Naive B cell (primary cell): ENCODE results near the gene SUPT5H. TPM values are rescaled to one million over a fixed set of nuclear protein-coding genes. Genes with fewer than 3 reads are reported as not detected.

ENCODE experiments used
- ATAC-seq, 2 donors: fragments of 150-1000 bp; cut with Tn5 transposase; 2 replicates each; pipeline ENCODE4 v1.10.0; 2021; ENCODE audit warnings: low read depth in 2 of 2, mild to moderate bottlenecking in 2 of 2, moderate library complexity in 2 of 2
- DNase-seq: peaks from one replicate; pipeline ENCODE4 v3.0.0; 2022
- H3K27ac Mint-ChIP-seq, 6 donors: one replicate each; pipeline ENCODE4 v1.8.0; 2020 to 2022; ENCODE audit warnings: mild to moderate bottlenecking in 6 of 6, mixed read lengths in 6 of 6, moderate library complexity in 5 of 6, inconsistent platforms in 2 of 6
- H3K27me3 Mint-ChIP-seq, 3 donors: one replicate each; pipeline ENCODE4 v1.8.0; 2021 to 2022; ENCODE audit warnings: mixed read lengths in 3 of 3, mild to moderate bottlenecking in 1 of 3
- H3K36me3 Mint-ChIP-seq, 2 donors: one replicate each; pipeline ENCODE4 v1.8.0; 2020 to 2022; ENCODE audit warnings: mixed read lengths in 2 of 2, inconsistent platforms in 1 of 2, mild to moderate bottlenecking in 1 of 2
- H3K4me1 Mint-ChIP-seq, 3 donors: one replicate each; pipeline ENCODE4 v1.8.0; 2020 to 2022; ENCODE audit warnings: mixed read lengths in 3 of 3, inconsistent platforms in 1 of 3, mild to moderate bottlenecking in 1 of 3, moderate library complexity in 1 of 3
- H3K4me3 Mint-ChIP-seq, 8 donors: one replicate each; pipeline ENCODE4 v1.8.0; 2020 to 2022; ENCODE audit warnings: mild to moderate bottlenecking in 8 of 8, mixed read lengths in 8 of 8, moderate library complexity in 8 of 8, inconsistent platforms in 2 of 8
- H3K9me3 Mint-ChIP-seq, 7 donors: one replicate each; pipeline ENCODE4 v1.8.0; 2020 to 2022; ENCODE audit warnings: mixed read lengths in 7 of 7, mild to moderate bottlenecking in 5 of 7, inconsistent platforms in 2 of 7, moderate library complexity in 1 of 7
- polyA plus RNA-seq, 6 donors: library from polyadenylated mRNA; unstranded; fragments of 300-500 nt; fragmentation: Illumina TruSeq; gene quantifications; one replicate each; pipeline ENCODE4 v1.2.3, GENCODE V29; 2021; ENCODE audit warnings: low read depth in 6 of 6

The SUPT5H gene
- polyA plus RNA-seq, 6 donors from 2014 or later, result 48.1 to 119 (median 81.6) TPM

DNA sequence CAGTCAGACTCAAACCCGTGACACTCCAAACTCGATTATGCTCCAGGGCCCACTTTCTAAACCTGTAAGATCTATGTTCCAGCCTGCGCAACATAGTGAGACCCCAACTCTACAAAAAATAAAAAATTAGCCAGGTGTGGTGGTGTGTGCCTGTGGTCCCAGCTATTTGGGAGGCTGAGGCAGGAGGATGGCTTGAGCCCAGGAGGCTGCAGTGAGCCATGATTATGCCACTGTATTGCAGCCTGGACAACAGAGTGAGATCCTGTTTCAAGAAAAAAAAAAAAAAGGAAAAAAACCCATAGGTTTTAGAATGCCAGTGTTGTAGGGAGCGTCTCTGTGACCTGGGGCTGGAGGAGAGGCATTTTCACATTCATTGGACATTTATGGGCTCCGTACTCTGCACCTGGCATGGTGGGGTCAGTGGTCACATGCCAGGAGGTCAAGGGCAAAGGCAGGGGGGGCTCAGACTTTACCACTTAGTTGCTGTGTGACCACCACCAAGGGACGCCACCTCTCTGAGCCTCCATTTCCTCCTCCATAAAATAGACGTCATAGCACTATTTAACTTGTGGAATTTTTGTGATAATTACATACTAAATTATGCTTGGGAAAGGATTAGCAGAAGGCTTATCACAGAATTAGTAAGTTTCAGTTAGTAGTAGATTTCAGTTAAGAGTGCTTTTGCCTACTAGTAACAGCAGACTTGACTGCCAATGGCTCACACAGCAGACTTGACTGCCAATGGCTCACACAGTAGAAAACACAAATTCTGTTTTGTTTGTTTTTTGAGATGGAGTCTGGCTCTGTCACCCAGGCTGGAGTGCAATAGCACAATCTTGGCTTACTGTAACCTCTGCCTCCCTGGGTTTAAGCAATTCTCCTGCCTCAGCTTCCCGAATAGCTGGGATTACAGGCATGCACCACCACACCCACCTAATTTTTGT lies 75.4 kb downstream of the SUPT5H start:
- peaks cover 0 to 7% (median 0%) of the 10 kb centered on the region in 7 donors for H3K9me3 Mint-ChIP-seq
- DNase-seq, result no peak

DNA sequence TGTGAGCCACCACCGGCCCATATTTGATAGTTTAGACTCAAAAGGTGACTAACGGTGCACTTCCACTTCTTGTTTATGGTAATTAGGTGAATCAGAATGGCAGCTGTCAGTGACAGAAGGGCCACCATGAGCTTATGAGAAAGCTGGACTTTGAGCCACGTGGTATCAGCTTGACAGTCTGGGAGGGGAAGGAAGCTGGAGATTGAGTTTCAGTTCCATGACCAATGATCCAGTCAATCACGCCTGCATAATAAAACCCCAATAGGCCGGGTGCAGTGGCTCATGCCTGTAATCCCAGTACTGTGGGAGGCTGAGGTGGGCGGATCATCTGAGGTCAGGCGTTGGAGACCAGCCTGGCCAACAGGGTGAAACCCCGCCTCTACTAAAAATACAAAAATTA lies 79.1 kb downstream of the SUPT5H start:
- no peak for ATAC-seq
- no peaks in the 10 kb centered on the region for H3K27me3 Mint-ChIP-seq
- peaks cover 0 to 4% (median 0%) of the 10 kb centered on the region in 3 donors for H3K4me1 Mint-ChIP-seq

More for the DNA sequence above, 75.4 kb downstream of the SUPT5H start:
- H3K27me3 Mint-ChIP-seq, result peaks cover 11 to 28% (median 27%) of the 10 kb centered on the region in 3 donors
- H3K4me1 Mint-ChIP-seq, result peaks cover 7 to 11% (median 8%) of the 10 kb centered on the region in 3 donors
- peaks cover 0 to 16% of the 10 kb centered on the region in 2 donors for H3K36me3 Mint-ChIP-seq
- H3K27ac Mint-ChIP-seq, result peak overlapping the region in 2 of 6 donors; percentile 54 to 57
- no peak overlapping the region for H3K4me3 Mint-ChIP-seq
- no peak for ATAC-seq

DNA sequence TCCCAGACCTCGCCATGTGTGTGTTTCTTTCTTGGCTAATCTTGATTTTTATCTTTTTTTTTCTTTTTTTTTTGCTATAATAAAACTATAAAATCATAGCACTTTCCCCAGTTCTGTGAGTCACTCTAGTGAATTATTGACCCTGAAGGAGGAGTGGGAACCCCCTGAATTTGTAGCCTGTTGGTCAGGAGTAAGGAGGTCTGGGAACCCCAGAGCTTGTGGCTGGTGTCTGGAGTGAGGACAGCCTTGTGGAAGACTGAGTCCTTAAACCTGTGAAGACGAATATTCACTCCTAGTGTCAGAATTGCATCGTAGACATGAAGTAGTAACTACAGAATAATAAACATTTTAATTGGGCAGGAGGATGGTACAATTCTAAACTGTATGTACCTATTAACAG lies 79.8 kb downstream of the SUPT5H start:
- peaks cover 0 to 6% (median 0%) of the 10 kb centered on the region in 3 donors for H3K4me1 Mint-ChIP-seq
- no peak overlapping the region for H3K27ac Mint-ChIP-seq
- no peaks in the 10 kb centered on the region for H3K27me3 Mint-ChIP-seq
- no peaks in the 10 kb centered on the region for H3K36me3 Mint-ChIP-seq
- ATAC-seq, result no peak
- no peak for DNase-seq
- no peak overlapping the region for H3K4me3 Mint-ChIP-seq
- no peaks in the 10 kb centered on the region for H3K9me3 Mint-ChIP-seq

More for the DNA sequence above, 79.1 kb downstream of the SUPT5H start:
- peak overlapping the region in 1 of 6 donors; percentile 42 for H3K27ac Mint-ChIP-seq
- no peaks in the 10 kb centered on the region for H3K9me3 Mint-ChIP-seq
- no peak overlapping the region for H3K4me3 Mint-ChIP-seq
- no peaks in the 10 kb centered on the region for H3K36me3 Mint-ChIP-seq
- no peak for DNase-seq

Other genes with a start within 250 kb of the SUPT5H start
- not detected for gene NCCRP1, start 248.6 kb upstream of the SUPT5H start, polyA plus RNA-seq
- not detected for gene SYCN, start 241.3 kb upstream of the SUPT5H start, polyA plus RNA-seq
- not detected for gene IFNL3, start 200.6 kb upstream of the SUPT5H start, polyA plus RNA-seq
- not detected for gene IFNL4, start 196.7 kb upstream of the SUPT5H start, polyA plus RNA-seq
- not detected for gene IFNL2, start 177.2 kb upstream of the SUPT5H start, polyA plus RNA-seq
- gene IFNL1, start 149.2 kb upstream of the SUPT5H start, polyA plus RNA-seq, result not detected
- 1 to 10 TPM in 5 of 6 donors, not detected in 1; 1.0 to 2.2 (median 1.6) TPM for gene LRFN1, start 124.7 kb upstream of the SUPT5H start, polyA plus RNA-seq
- gene GMFG, start 109.5 kb upstream of the SUPT5H start, polyA plus RNA-seq, result 1,000 to 10,000 TPM in 1 of 6 donors, 100 to 1,000 TPM in 5; 750 to 1,029 (median 856) TPM
- 10 to 100 TPM in 3 of 6 donors, 1 to 10 TPM in 3; 6.2 to 20.5 (median 9.7) TPM for gene SAMD4B, start 103.2 kb upstream of the SUPT5H start, polyA plus RNA-seq
- 10 to 100 TPM; 11.6 to 62.4 (median 41.0) TPM for gene PAF1, start 54.5 kb upstream of the SUPT5H start, polyA plus RNA-seq
- 10 to 100 TPM; 31.9 to 68.1 (median 57.5) TPM for gene MED29, start 54.2 kb upstream of the SUPT5H start, polyA plus RNA-seq
- 100 to 1,000 TPM; 291 to 784 (median 445) TPM for gene ZFP36, start 38.7 kb upstream of the SUPT5H start, polyA plus RNA-seq
- 1 to 10 TPM in 5 of 6 donors, not detected in 1; 2.5 to 8.3 (median 4.7) TPM for gene PLEKHG2, start 32.9 kb upstream of the SUPT5H start, polyA plus RNA-seq
- gene RPS16, start 9.6 kb upstream of the SUPT5H start, polyA plus RNA-seq, result 1,000 to 10,000 TPM; 1,393 to 2,131 (median 1,793) TPM
- 10 to 100 TPM; 35.4 to 41.9 (median 37.0) TPM for gene TIMM50, start 35.3 kb downstream of the SUPT5H start, polyA plus RNA-seq
- under 1 TPM in 4 of 6 donors, not detected in 2; 0.20 to 0.89 (median 0.55) TPM for gene DLL3, start 53.4 kb downstream of the SUPT5H start, polyA plus RNA-seq
- gene SELENOV, start 69.6 kb downstream of the SUPT5H start, polyA plus RNA-seq, result not detected
- gene EID2B, start 87.3 kb downstream of the SUPT5H start, polyA plus RNA-seq, result 1 to 10 TPM; 3.6 to 9.9 (median 7.2) TPM
- 10 to 100 TPM in 4 of 6 donors, 1 to 10 TPM in 1, not detected in 1; 9.4 to 22.9 (median 17.3) TPM for gene EID2, start 94.6 kb downstream of the SUPT5H start, polyA plus RNA-seq
- gene LGALS13, start 156.9 kb downstream of the SUPT5H start, polyA plus RNA-seq, result not detected
- gene LGALS16, start 210.3 kb downstream of the SUPT5H start, polyA plus RNA-seq, result not detected